Activated CD8-positive, alpha-beta memory T cell treated with anti-CD3 and anti-CD28 coated beads, Interleukin-2, amount 50 U/mL, for 48 hours (primary cell): ENCODE results near the gene ARHGAP29.

ENCODE experiments used
- DNase-seq: peaks from one replicate; pipeline ENCODE4 v3.0.0-alpha.2; 2020

The ARHGAP29 gene

GRCh38 chr1:94237291-94238226 is at the start of gene ARHGAP29:
Gene ARHGAP29 (minus strand): TSS chr1:94237584. CDS start chr1:94231611, 5,973 bp downstream.
- peak; percentile 83 for DNase-seq

GRCh38 chr1:94286864-94287437 is 49.6 kb upstream of the ARHGAP29 start:
- DNase-seq, result no peak

- no peak for DNase-seq
Observed at GRCh38 chr1:94285031-94285654, 47.8 kb upstream of the ARHGAP29 start.

- DNase-seq, result no peak
Observed at GRCh38 chr1:94284476-94284875, 47.1 kb upstream of the ARHGAP29 start.

GRCh38 chr1:94283462-94283861 is 46.1 kb upstream of the ARHGAP29 start:
- no peak for DNase-seq

- DNase-seq, result no peak
Observed at GRCh38 chr1:94282143-94282711, 44.8 kb upstream of the ARHGAP29 start.

GRCh38 chr1:94281361-94282142 is 44.2 kb upstream of the ARHGAP29 start:
- no peak for DNase-seq

- DNase-seq, result no peak
Observed at GRCh38 chr1:94280541-94280940, 43.2 kb upstream of the ARHGAP29 start.

GRCh38 chr1:94279462-94279861 is 42.1 kb upstream of the ARHGAP29 start:
- DNase-seq, result no peak

GRCh38 chr1:94279038-94279437 is 41.7 kb upstream of the ARHGAP29 start:
- DNase-seq, result no peak

- no peak for DNase-seq
Observed at GRCh38 chr1:94276988-94277434, 39.6 kb upstream of the ARHGAP29 start.

- DNase-seq, result no peak
Observed at GRCh38 chr1:94275083-94275482, 37.7 kb upstream of the ARHGAP29 start.

GRCh38 chr1:94274561-94274960 is 37.2 kb upstream of the ARHGAP29 start:
- no peak for DNase-seq

GRCh38 chr1:94273111-94273510 is 35.7 kb upstream of the ARHGAP29 start:
- DNase-seq, result no peak

GRCh38 chr1:94272388-94272787 is 35.0 kb upstream of the ARHGAP29 start:
- no peak for DNase-seq

- no peak for DNase-seq
Observed at GRCh38 chr1:94271373-94271772, 34.0 kb upstream of the ARHGAP29 start.

- no peak for DNase-seq
Observed at GRCh38 chr1:94270801-94271203, 33.4 kb upstream of the ARHGAP29 start.

- DNase-seq, result no peak
Observed at GRCh38 chr1:94269921-94270320, 32.5 kb upstream of the ARHGAP29 start.

GRCh38 chr1:94265906-94266305 is 28.5 kb upstream of the ARHGAP29 start:
- no peak for DNase-seq

GRCh38 chr1:94265011-94265422 is 27.6 kb upstream of the ARHGAP29 start:
- no peak for DNase-seq

- DNase-seq, result no peak
Observed at GRCh38 chr1:94260635-94261387, 23.4 kb upstream of the ARHGAP29 start.
